Loucy (cell line): ENCODE results near the gene MIER2.

Source experiments
- H2AFZ ChIP-seq: fragments of 200-600 bp; sonication (generic); 2 replicates; pipeline ENCODE4 v1.6.0; 2016; ENCODE audit warnings: antibody characterized with exemption, mild to moderate bottlenecking, low read length, moderate library complexity
- H3F3A ChIP-seq: fragments of 200-600 bp; 2 replicates; pipeline ENCODE4 v1.6.0; 2016; ENCODE audit warnings: antibody characterized with exemption, low read depth, mild to moderate bottlenecking
- H3K27me3 ChIP-seq: fragments of 200-600 bp; sonication (generic); 2 replicates; pipeline ENCODE4 v1.6.1; 2014; ENCODE audit warnings: low read length, mild to moderate bottlenecking; ENCODE audit not compliant: insufficient read depth, poor library complexity, severe bottlenecking
- H3K36me3 ChIP-seq: fragments of 200-600 bp; sonication (generic); 2 replicates; pipeline ENCODE4 v1.6.1; 2016; ENCODE audit warnings: low read length; ENCODE audit not compliant: insufficient read depth
- H3K4me1 ChIP-seq: fragments of 200-600 bp; sonication (generic); 2 replicates; pipeline ENCODE4 v1.5.1; 2014; ENCODE audit warnings: low read length, mild to moderate bottlenecking; ENCODE audit not compliant: insufficient read depth, poor library complexity, severe bottlenecking
- H3K4me2 ChIP-seq: fragments of 200-600 bp; sonication (generic); 2 replicates; pipeline ENCODE4 v1.6.0; 2014; ENCODE audit warnings: antibody characterized with exemption, low read length, low read depth, mild to moderate bottlenecking; ENCODE audit not compliant: poor library complexity, severe bottlenecking
- H3K4me3 ChIP-seq: fragments of 200-600 bp; sonication (generic); 2 replicates; pipeline ENCODE4 v1.5.1; 2014; ENCODE audit warnings: low read length, mild to moderate bottlenecking, mixed read lengths; ENCODE audit not compliant: poor library complexity, severe bottlenecking
- H3K79me2 ChIP-seq: fragments of 200-600 bp; sonication (generic); 2 replicates; pipeline ENCODE4 v1.6.1; 2014; ENCODE audit warnings: low read length; ENCODE audit not compliant: insufficient read depth
- H3K9ac ChIP-seq: fragments of 200-600 bp; sonication (generic); 2 replicates; pipeline ENCODE4 v1.6.0; 2014; ENCODE audit warnings: mild to moderate bottlenecking, low read depth, low read length, moderate library complexity; ENCODE audit not compliant: poor library complexity, severe bottlenecking
- H3K9me2 ChIP-seq: fragments of 200-600 bp; sonication (generic); replicated peaks from 2 replicates; pipeline ENCODE4 v1.6.1; 2016; ENCODE audit warnings: low read depth, low read length, mixed read lengths
- H3K9me3 ChIP-seq: fragments of 200-600 bp; sonication (generic); 2 replicates; pipeline ENCODE4 v1.6.1; 2014; ENCODE audit warnings: mild to moderate bottlenecking, antibody characterized with exemption, low read length, low read depth; ENCODE audit not compliant: insufficient read depth
- H4K20me1 ChIP-seq: fragments of 200-600 bp; sonication (generic); 2 replicates; pipeline ENCODE4 v1.6.0; 2014; ENCODE audit warnings: antibody characterized with exemption, low read length, mild to moderate bottlenecking; ENCODE audit not compliant: insufficient read depth, poor library complexity, severe bottlenecking
- EZH2phosphoT487 ChIP-seq: fragments of 200-600 bp; IDR thresholded peaks from 2 replicates; pipeline ENCODE4 v1.6.1; 2018; ENCODE audit warnings: antibody characterized with exemption, mild to moderate bottlenecking, moderate library complexity, borderline replicate concordance
- TF ChIP-seq, protein P1 (sequence below): fragments of 200-600 bp; sonication (generic); conservative IDR thresholded peaks from 2 replicates; pipeline ENCODE4 v1.5.1; 2014; ENCODE audit warnings: mild to moderate bottlenecking, antibody characterized with exemption, low read length

The MIER2 gene

DNA sequence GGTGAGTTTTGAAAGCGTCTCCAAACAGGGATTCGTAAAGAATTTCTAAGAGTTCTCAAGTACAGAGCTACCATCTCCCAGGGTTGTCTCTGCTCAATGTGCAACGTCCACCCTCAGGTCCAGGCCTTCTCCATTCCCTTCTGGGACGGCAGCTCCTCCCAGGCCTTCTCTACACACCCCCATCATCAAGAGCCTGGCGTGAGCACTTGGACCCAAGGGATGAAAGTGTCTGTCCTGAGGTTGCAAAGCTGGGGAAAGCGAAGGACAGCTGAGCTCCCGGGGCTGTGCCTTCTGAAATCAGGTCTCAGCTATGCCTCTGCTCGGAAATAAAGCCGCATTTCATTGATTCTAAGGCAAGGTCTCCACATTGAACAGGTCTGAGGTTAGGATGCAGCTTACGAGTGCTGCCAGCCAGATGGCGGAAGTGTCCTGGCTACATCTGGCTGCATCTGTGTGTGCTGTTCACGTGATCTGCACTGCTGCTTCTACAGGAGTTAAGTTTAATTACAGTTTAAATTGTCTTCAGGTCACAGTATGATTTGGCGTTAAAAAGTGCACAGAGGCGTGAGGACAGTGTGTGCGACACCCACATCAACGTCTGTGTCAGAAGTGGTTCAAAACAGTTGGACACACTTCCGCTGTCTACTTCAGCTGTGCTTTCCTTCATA is 27.0 kb upstream of the MIER2 start:
- H3K4me2 ChIP-seq = peak overlapping the region; percentile 29
- H3K9ac ChIP-seq = peak overlapping the region; percentile 19
- H3K36me3 ChIP-seq = no peaks in the 10 kb centered on the region
- peaks cover 2% of the 10 kb centered on the region; the same call in 1 of the 2 replicates for H3K9me3 ChIP-seq
- TF ChIP-seq, protein P1, sequence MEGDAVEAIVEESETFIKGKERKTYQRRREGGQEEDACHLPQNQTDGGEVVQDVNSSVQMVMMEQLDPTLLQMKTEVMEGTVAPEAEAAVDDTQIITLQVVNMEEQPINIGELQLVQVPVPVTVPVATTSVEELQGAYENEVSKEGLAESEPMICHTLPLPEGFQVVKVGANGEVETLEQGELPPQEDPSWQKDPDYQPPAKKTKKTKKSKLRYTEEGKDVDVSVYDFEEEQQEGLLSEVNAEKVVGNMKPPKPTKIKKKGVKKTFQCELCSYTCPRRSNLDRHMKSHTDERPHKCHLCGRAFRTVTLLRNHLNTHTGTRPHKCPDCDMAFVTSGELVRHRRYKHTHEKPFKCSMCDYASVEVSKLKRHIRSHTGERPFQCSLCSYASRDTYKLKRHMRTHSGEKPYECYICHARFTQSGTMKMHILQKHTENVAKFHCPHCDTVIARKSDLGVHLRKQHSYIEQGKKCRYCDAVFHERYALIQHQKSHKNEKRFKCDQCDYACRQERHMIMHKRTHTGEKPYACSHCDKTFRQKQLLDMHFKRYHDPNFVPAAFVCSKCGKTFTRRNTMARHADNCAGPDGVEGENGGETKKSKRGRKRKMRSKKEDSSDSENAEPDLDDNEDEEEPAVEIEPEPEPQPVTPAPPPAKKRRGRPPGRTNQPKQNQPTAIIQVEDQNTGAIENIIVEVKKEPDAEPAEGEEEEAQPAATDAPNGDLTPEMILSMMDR = no peak
- TF ChIP-seq EZH2phosphoT487 = no peak
- H2AFZ ChIP-seq = no peak overlapping the region
- no peaks in the 10 kb centered on the region for H3K79me2 ChIP-seq
- peak overlapping the region; percentile 28 for H3K4me3 ChIP-seq
- H4K20me1 ChIP-seq = no peaks in the 10 kb centered on the region
- peaks cover 3% of the 10 kb centered on the region for H3K4me1 ChIP-seq
- no peaks in the 10 kb centered on the region for H3F3A ChIP-seq
- no peaks in the 10 kb centered on the region for H3K27me3 ChIP-seq
- H3K9me2 ChIP-seq = no peaks in the 10 kb centered on the region

DNA sequence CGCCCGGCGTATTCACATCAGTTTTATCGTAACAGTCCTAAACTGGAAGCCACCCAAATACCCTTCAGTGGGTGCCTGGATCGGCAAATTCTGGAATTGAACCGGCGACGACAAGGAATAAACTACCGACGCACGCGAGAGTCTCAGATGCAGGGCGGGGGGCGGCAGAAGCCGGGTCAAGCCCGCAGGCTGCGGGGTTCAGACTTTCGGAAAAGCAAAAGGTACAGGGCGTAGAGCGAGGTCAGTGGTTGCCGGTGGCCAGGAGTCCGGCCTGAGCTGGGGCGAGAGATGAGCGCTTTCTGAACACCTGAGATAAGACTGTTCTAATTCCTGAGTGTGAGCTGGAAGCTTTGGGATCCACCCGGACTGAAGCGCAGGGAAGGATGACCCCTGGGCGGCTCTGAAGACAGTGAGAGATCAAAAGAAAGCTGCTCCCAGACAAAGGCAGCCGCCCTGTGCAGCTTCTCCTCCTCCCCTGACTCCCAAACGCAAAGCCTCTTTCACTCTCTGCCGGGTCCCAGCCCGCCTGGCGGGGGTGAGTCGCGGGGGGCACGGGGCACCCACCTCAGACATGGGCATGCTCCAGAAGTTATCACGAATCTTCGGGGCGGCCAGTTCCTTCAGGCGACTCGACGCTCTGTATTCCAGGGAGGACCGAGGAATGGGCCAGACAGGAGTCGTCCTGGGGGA is 26.2 kb upstream of the MIER2 start:
- Histone ChIP-seq H3F3A (no peaks in the 10 kb centered on the region), H3K36me3 (no peaks in the 10 kb centered on the region), H3K9me3 (peaks cover 2% of the 10 kb centered on the region; the same call in 1 of the 2 replicates), H4K20me1 (no peaks in the 10 kb centered on the region), H3K79me2 (no peaks in the 10 kb centered on the region), H3K4me3 (no peak overlapping the region), H3K9me2 (no peaks in the 10 kb centered on the region), H3K27me3 (no peaks in the 10 kb centered on the region), H2AFZ (no peak overlapping the region), H3K9ac (peak overlapping the region; percentile 19), H3K4me1 (peaks cover 3% of the 10 kb centered on the region), H3K4me2 (peak overlapping the region; percentile 29)
- TF ChIP-seq EZH2phosphoT487 = no peak
- TF ChIP-seq, protein P1 = no peak

DNA sequence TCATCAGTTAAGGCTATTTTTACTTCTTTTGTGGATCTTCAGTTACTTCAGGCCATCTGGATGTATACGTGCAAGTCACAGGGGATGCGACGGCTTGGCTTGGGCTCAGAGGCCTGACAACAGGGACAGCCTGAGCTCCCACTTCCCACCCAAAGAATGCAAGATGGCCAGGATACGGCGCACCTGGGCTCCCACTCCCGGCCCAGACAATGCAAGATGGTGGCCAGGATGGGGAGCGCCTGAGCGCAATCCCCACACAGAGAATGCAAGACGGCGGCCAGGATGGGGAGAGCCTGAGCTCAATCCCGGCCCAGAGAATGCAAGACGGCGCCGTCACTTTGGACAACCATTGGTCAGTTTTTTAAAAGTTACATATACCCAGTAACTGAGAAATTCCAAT is 25.3 kb upstream of the MIER2 start:
- Histone ChIP-seq H2AFZ (no peak overlapping the region), H3K9me3 (peaks cover 2% of the 10 kb centered on the region; the same call in 1 of the 2 replicates), H3K79me2 (no peaks in the 10 kb centered on the region), H3K4me1 (peaks cover 3% of the 10 kb centered on the region), H3K4me2 (no peak overlapping the region), H3K4me3 (no peak overlapping the region), H3K27me3 (no peaks in the 10 kb centered on the region), H4K20me1 (no peaks in the 10 kb centered on the region), H3K9me2 (no peaks in the 10 kb centered on the region), H3K9ac (no peak overlapping the region), H3K36me3 (no peaks in the 10 kb centered on the region), H3F3A (no peaks in the 10 kb centered on the region)
- TF ChIP-seq EZH2phosphoT487 = no peak
- TF ChIP-seq, protein P1 = no peak
